ENCODE measurements around the gene RFX2.

Gene RFX2

GRCh38 chr19:5955636-5955935 is 154.7 kb downstream of the RFX2 start:
- FAIRE-seq: no peak
- no peak for TF ChIP-seq POLR2A (IDR thresholded peaks at IDR 0.05; ENCODE audit: low read depth, low read length)
- no peak for DNase-seq (ENCODE audit: insufficient read length, low spot score)

DNA sequence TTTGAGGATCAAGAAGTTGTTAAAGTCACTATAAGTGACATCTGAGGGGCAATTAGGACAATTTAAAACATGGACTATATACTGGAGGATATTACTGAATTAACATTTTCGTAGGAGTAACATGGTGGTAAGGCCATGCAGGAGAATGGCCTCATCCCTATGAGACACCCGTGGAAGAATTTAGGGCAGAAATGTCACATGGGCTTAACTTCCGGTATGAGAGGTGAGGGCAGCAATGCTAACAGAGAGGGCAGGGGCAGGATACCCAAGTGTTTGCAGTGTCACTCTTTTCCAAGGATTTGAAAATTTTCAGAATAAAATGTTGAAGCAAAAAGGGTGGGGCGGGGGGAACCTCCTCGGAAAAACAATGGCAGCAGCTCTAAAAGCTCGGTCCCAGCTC is 156.0 kb downstream of the RFX2 start:
- no peak for TF ChIP-seq POLR2A (IDR thresholded peaks at IDR 0.05; ENCODE audit: low read depth, low read length)
- FAIRE-seq (no peak), DNase-seq (ENCODE audit: insufficient read length, low spot score) (no peak)

DNA sequence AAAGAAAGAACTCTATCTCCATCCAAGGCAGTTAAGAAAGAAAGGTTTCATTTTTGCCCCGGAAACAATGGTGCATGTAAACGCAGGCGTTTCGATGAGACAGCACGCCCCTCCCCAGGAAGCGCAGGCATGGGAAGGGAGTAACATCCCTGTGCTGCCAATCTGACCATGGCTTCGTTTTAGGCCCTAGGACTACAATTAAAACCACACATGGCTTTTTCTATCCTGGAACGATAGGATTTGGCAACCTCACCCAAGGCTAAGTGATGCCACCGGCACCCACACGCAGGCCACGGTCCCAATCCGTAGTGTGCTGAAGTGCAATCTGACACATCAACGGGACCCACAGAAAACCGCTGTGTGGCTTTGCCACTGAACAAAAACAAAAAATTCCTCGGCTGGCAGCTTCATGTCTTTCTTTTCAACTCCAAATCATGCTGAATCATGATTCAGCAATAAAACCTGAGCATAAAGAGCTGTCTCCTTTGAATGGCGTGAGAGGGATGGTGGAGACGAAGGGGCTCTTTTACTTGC is 156.6 kb downstream of the RFX2 start:
- FAIRE-seq: no peak
- no peak for DNase-seq (ENCODE audit: insufficient read length, low spot score)
- no peak for TF ChIP-seq POLR2A (IDR thresholded peaks at IDR 0.05; ENCODE audit: low read depth, low read length)

DNA sequence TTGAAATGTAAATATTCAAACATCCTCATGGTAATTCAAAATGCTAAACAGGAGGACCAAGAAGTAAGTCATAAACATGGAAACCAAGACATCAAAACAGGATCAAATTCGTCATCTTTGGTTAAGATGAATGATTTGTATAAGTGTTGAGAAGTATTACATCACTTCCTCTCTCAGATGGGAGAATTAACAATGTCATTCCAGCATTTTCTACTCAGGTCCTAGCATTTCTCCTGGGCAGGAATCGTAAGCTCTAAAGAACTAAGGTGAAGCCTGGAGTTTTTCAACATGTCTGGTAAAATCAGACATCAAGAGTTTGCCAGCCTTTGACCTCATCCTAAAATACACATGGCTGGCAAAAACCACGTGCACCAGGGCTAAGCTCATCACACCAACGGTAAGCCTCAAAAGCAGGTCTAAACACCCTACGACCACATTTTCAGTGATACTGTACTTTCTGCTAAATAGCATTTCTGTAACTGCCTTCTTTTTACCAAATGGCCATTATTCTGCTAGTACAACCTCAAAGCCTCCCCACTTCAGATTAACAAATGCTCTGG is 157.2 kb downstream of the RFX2 start:
- no peak for DNase-seq (ENCODE audit: insufficient read length, low spot score)
- no peak for FAIRE-seq
- no peak for TF ChIP-seq POLR2A (IDR thresholded peaks at IDR 0.05; ENCODE audit: low read depth, low read length)

- no peak for DNase-seq (ENCODE audit: insufficient read length, low spot score)
These were observed 157.9 kb downstream of the RFX2 start for GRCh38 chr19:5952193-5953029.

DNA sequence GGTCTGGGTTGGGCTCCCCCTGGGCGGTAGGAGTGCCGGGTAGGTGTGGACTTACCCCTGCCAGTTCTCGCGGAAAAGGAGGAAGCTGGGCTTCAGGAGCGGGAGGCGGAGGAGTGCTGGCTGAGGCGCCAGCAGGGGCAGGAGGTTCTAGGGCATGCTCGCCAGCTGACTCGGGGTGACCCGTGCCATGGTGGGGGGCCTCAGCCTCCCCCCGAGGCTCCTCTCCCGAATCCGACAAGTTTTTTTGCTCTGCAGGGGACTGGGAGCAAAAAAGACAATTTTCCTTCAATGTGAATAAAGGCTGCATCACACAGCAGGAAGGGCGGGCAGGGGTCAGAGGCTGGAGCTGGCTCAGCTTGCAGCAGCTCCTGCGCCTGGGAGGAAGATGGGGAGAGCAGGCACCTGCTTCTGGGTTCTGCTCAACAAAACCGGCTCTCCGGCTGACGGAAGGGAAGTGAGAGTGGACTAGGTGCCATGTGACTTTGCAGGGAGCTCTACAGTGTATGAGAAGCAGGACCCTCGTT is 158.9 kb downstream of the RFX2 start:
- TF ChIP-seq POLR2A (IDR thresholded peaks at IDR 0.05; ENCODE audit: low read depth, low read length): no peak
- FAIRE-seq (no peak), DNase-seq (ENCODE audit: insufficient read length, low spot score) (no peak)

More at GRCh38 chr19:5952193-5953029, 157.9 kb downstream of the RFX2 start:
- no peak for FAIRE-seq
- TF ChIP-seq POLR2A (IDR thresholded peaks at IDR 0.05; ENCODE audit: low read depth, low read length): no peak

- TF ChIP-seq POLR2A (IDR thresholded peaks at IDR 0.05; ENCODE audit: low read depth, low read length): no peak
- FAIRE-seq: no peak
- no peak for DNase-seq (ENCODE audit: insufficient read length, low spot score)
These were observed 159.6 kb downstream of the RFX2 start for GRCh38 chr19:5950741-5951140.

DNA sequence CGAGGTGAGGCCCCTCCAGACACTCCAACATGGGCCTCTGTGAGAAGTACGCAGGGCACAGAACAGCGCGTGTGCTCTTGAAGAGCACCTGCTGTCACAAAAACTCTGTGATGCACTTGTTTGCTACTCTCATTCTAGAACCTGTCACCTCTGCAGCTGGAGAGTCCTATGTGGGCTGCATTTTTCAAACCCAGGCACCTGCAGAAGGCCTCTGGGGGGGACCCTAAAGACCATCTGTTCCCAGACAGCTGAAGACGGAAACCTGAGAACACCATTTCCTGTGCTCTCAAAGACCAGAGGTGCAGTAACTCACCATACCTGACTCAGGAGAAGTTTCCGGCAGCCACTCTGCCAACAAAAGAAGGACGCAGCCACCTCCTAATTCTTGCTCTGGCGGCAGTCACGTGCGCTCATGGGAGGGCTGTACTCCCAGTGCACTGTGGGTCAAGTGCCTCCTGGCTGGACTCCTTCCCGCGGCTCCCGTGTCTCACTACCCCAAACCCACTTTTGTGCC is 160.5 kb downstream of the RFX2 start:
- no peak for DNase-seq (ENCODE audit: insufficient read length, low spot score)
- no peak for FAIRE-seq
- no peak for TF ChIP-seq POLR2A (IDR thresholded peaks at IDR 0.05; ENCODE audit: low read depth, low read length)

DNA sequence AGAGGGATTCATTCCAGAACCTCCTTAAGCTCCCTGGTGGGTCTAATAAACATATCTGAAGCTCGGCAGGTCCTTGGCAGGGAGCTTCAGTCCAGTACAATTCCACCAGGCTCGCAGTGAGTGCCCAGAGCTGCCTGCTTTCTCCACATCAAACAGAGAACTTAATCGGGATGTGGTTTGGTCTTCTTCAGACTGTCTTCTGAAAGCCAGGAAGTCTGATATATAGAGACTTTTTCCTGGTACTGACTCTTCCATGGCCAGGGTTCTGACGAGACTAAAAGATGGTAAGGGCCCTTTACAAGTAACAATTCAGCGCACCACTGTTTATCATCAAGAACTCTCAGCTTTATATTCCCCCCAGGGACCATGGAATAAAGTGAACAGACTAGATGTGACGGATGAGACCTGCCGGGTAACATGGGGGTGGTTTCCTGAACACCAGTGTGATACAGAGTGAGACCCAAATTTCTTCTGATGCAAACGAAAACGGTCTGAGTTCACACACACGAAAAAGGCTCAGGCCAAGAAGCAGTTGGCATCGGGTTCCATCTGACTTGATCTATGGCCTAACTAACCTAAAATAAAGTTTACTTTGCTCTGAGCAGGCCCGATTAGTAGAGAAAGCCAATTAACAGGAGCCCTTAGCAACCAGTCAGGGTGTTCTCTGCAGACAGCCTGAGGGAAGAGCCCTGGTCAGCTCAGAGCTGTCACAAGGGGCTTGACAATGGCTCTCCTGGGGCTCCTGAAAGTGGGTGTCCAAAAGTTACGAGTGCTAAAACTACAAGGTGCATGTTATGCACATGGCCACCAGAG is 161.3 kb downstream of the RFX2 start:
- no peak for TF ChIP-seq POLR2A (IDR thresholded peaks at IDR 0.05; ENCODE audit: low read depth, low read length)
- no peak for FAIRE-seq
- no peak for DNase-seq (ENCODE audit: insufficient read length, low spot score)

DNA sequence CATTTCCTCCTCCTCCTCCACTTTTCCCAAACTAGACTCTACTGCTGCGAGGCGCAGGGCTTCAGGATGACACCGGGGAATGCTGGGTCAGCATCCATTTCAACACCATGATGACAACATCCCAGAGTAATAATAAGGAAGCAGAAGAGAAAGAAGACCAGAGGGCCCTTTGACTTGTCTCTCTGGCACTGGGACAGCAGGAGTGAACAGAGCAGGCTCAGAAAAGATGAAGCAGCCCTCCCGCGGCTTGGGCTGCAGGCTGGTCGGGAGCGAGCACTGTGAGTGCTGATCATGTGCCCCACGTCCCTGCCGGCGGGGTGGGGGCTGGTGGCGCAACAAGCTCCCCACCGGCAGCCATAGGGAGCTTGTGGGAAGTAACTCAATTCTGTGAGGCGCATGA is 162.9 kb downstream of the RFX2 start:
- DNase-seq (ENCODE audit: insufficient read length, low spot score) (no peak), FAIRE-seq (no peak)

DNA sequence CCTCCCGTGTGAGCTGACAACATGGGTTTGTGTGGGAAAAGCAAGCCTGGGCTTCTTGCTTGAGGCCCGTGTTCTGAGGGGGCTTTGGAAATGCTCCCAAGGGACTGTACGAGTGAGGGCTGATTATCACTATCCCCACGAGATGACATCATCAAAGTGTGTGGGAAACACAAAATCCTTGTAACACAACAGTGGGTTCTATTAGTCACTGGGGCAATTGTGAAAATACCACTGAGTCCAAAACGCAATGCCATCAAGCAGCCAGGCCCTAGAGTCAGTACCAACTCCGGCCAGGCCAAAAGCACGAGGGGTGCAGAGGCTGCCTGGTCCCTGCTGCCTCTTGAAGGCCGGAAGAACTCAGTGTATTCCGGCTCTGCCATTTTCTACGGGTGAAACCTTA is 166.7 kb downstream of the RFX2 start:
- DNase-seq (ENCODE audit: insufficient read length, low spot score): no peak
- FAIRE-seq: no peak
- TF ChIP-seq POLR2A (IDR thresholded peaks at IDR 0.05; ENCODE audit: low read depth, low read length): no peak

More for the DNA sequence above, 162.9 kb downstream of the RFX2 start:
- TF ChIP-seq POLR2A (IDR thresholded peaks at IDR 0.05; ENCODE audit: low read depth, low read length): no peak

Data from H54 (cell line).